Ammon's horn (tissue), 1 donor: ENCODE results near the gene CDKN3.

Source experiments
- DNase-seq: peaks from one replicate; pipeline ENCODE4 v3.0.0-alpha.2; 2016; ENCODE audit warnings: low spot score

Gene CDKN3

GRCh38 chr14:54396493-54397335, at the start of gene CDKN3:
Gene CDKN3 (plus strand): TSS chr14:54397007. CDS start chr14:54397069, 62 bp downstream.
- peak; percentile 99 for DNase-seq

- DNase-seq = no peak
These were observed 49.8 kb upstream of the CDKN3 start for GRCh38 chr14:54347044-54347443.

GRCh38 chr14:54348001-54348611, 48.7 kb upstream of the CDKN3 start:
- peak; percentile 77 for DNase-seq

- no peak for DNase-seq
These were observed 47.7 kb upstream of the CDKN3 start for GRCh38 chr14:54348923-54349620.

GRCh38 chr14:54349713-54350112, 47.1 kb upstream of the CDKN3 start:
- no peak for DNase-seq

GRCh38 chr14:54350203-54350602, 46.6 kb upstream of the CDKN3 start:
- DNase-seq = no peak

GRCh38 chr14:54353266-54353665, 43.5 kb upstream of the CDKN3 start:
- DNase-seq = no peak

- no peak for DNase-seq
These were observed 43.1 kb upstream of the CDKN3 start for GRCh38 chr14:54353694-54354093.

- DNase-seq = no peak
These were observed 42.7 kb upstream of the CDKN3 start for GRCh38 chr14:54354096-54354495.

- DNase-seq = no peak
These were observed 41.7 kb upstream of the CDKN3 start for GRCh38 chr14:54354968-54355641.

GRCh38 chr14:54355698-54356097, 41.1 kb upstream of the CDKN3 start:
- no peak for DNase-seq

- no peak for DNase-seq
These were observed 40.6 kb upstream of the CDKN3 start for GRCh38 chr14:54356172-54356571.

- DNase-seq = no peak
These were observed 36.1 kb upstream of the CDKN3 start for GRCh38 chr14:54360667-54361066.

- DNase-seq = no peak
These were observed 34.7 kb upstream of the CDKN3 start for GRCh38 chr14:54362089-54362504.

GRCh38 chr14:54362759-54363437, 33.9 kb upstream of the CDKN3 start:
- DNase-seq = no peak

GRCh38 chr14:54364555-54365415, 32.0 kb upstream of the CDKN3 start:
- DNase-seq = no peak

GRCh38 chr14:54366736-54367735, 29.8 kb upstream of the CDKN3 start:
- DNase-seq = peak; percentile 82

- DNase-seq = no peak
These were observed 28.5 kb upstream of the CDKN3 start for GRCh38 chr14:54368291-54368690.

- DNase-seq = no peak
These were observed 27.5 kb upstream of the CDKN3 start for GRCh38 chr14:54369343-54369742.
